GM12875 (cell line): ENCODE measurements around the gene TMEM129.

Source experiments
- H3K4me3 ChIP-seq: one replicate; pipeline ENCODE4 v1.5.1; 2011; ENCODE audit warnings: low read depth, low read length, control low read depth
- CTCF ChIP-seq: IDR thresholded peaks from 2 replicates; pipeline ENCODE4 v1.5.1; 2011; ENCODE audit warnings: low read depth, mild to moderate bottlenecking, control low read depth, inconsistent platforms, low read length, moderate library complexity, borderline replicate concordance; ENCODE audit not compliant: insufficient read depth

The TMEM129 gene

GRCh38 chr4:1767061-1767769 is 46.1 kb upstream of the TMEM129 start:
- no peak for TF ChIP-seq CTCF
- H3K4me3 ChIP-seq: no peak overlapping the region

GRCh38 chr4:1766106-1767060 is 45.3 kb upstream of the TMEM129 start:
- no peak overlapping the region for H3K4me3 ChIP-seq
- no peak for TF ChIP-seq CTCF

- no peak for TF ChIP-seq CTCF
- H3K4me3 ChIP-seq: no peak overlapping the region
Measured at GRCh38 chr4:1765409-1766072, 44.4 kb upstream of the TMEM129 start.

- no peak for TF ChIP-seq CTCF
- H3K4me3 ChIP-seq: no peak overlapping the region
Measured at GRCh38 chr4:1764670-1765069, 43.5 kb upstream of the TMEM129 start.

- TF ChIP-seq CTCF: no peak
- no peak overlapping the region for H3K4me3 ChIP-seq
Measured at GRCh38 chr4:1763550-1764080, 42.5 kb upstream of the TMEM129 start.

GRCh38 chr4:1763070-1763549 is 42.0 kb upstream of the TMEM129 start:
- TF ChIP-seq CTCF: no peak
- H3K4me3 ChIP-seq: no peak overlapping the region
